GM18951 (cell line): ENCODE measurements around the gene COL4A1.

Source experiments
- POLR2A ChIP-seq: IDR thresholded peaks from 4 replicates; pipeline ENCODE4 v1.6.1; 2011; ENCODE audit warnings: mild to moderate bottlenecking; ENCODE audit not compliant: insufficient read length, insufficient read depth; ENCODE audit errors: extremely low read depth
- in situ Hi-C: fragments of 300-500 bp; cut with MboI; formaldehyde crosslinking; loops from one replicate; pipeline ENCODE4 v1.12.0; 2022; ENCODE audit warnings: low sequenced_read_pairs, mixed read lengths, inconsistent platforms; ENCODE audit not compliant: unreplicated experiment

Gene COL4A1

DNA sequence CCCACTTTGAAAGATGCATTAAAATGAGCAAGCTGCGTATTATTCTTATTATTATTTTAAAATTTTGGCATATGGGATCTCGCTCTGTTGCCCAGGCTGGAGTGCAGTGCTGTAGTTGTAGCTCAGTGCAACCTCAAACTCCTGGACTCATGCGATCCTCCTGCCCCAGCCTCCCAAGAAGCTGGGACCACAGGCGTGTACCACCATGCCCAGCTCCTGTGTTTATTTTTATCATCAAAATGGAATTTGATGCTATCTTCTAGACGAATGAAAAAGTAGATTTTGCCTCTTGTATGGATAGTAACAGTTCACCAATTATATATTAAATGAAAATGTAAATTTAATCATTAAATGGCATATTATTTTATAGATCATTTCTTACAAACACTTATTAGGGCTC lies 43.6 kb downstream of the COL4A1 start:
- in situ Hi-C loops, result no loop called here
- no peak for TF ChIP-seq POLR2A

DNA sequence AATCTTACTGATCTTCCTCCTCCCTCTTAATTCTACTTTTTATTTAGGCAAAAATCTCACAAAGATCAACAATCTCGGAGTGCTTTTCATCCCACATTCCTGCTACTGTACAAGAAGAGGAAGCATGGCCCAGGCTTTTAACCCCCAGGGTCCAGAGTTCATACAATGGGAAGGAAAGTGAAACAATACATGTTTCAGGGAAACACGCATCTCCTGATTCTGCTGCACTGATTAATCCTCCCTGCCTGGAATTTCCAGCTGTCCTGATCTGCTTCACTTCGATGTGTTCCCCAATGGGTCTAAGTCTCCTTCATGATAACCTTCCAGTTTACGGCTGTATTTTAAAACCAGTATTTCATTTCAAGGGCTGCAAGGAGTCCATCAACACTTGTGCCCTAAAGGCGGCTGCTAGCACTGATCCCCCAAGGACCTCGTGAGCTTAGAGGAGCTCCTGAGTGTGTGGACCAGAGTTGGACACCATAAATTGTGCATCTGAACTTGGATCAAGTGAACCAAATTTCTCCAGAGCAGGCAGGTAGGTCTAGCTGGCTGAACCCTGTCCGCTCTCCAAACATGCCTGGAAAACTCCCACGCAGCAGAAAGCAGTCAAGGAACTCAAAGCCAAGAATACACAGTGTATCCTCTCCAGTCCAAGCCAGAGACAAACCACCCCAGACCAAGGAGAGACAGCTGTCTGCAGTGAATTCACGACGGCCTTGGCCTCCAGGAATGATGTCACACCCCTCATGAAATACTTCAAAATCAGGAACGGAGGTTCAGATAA lies 44.3 kb downstream of the COL4A1 start:
- TF ChIP-seq POLR2A, result no peak
- in situ Hi-C loops, result no loop called here

DNA sequence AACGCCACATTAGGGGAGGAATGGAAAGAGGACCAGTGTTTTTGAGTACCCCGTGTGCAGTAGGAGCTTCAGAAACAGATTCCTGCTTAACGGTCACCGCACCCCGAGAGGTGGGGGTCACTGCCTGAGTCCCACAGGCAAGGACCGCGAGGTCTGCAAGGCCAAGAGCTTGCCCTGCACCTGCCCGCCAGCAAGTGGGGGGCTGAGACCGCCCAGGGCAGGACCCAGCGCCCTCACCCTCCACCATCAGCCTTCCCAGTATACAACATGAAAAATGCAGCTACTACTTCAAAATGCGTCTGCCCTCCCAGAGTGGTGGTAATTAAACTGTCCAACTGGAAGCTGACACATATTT lies 44.9 kb downstream of the COL4A1 start:
- in situ Hi-C loops, result no loop called here
- TF ChIP-seq POLR2A, result no peak

DNA sequence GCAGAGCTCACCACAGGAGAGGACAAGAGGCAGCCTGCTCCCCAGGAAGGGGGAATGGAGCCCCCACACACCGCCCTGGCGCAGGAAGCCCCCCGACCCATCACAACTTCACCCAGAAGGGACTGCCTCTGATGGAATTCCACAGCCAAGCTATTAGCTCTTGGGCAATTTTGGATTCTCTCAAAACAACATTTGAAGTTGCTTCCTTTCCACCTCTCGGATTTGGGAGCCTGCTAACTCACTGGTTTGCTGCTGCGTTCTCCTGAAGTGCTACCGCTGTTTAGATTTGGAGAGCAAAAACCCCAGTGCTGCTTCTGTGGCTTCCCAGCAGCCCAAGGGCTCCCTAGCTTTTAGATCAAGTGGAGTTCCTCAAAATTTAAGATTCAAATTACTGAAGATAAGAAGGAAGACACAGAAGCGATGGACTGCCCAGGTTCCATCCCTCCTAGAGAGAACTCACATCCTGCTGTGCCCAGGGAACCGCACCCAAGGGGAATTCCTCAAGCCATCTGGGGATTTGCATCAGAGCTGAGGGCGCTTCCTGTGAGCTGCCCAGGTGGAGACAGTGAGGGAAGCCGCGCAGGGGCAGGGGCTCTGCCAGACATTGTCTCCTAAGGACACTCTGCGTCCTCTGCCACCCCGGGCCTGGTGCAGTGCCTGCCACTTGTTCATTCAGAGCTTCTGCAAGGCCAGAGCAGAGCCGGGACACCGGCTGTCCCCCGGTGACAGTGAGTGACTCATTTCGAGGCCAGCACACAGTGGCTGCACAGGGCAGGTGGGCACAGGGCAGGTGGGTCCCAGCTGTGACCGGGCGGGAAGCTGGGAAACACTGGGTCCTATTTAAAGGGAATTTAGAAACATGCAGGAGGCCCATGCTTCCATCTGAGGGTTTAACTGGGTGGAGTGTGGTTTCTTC lies 45.5 kb downstream of the COL4A1 start:
- in situ Hi-C loops, result no loop called here
- no peak for TF ChIP-seq POLR2A

DNA sequence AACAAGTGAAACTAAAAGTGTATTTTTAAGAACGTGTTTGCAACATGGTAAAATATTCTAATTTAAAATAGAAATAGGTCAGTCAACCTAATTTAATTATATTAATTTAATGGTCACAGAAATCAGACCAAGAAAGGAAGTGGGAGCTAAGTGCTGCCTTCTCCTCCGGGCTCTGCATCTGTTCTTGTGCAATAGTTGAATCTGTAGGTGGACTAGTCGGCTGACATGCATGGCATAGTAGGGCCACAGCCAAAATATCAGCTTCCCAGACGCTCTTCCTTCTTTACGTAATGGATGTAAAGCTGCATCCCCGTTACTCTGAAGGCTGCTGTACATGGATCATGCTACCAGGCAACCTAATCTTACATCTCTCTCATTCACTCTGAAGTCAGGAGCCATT lies 47.3 kb downstream of the COL4A1 start:
- TF ChIP-seq POLR2A, result no peak
- in situ Hi-C loops, result no loop called here

DNA sequence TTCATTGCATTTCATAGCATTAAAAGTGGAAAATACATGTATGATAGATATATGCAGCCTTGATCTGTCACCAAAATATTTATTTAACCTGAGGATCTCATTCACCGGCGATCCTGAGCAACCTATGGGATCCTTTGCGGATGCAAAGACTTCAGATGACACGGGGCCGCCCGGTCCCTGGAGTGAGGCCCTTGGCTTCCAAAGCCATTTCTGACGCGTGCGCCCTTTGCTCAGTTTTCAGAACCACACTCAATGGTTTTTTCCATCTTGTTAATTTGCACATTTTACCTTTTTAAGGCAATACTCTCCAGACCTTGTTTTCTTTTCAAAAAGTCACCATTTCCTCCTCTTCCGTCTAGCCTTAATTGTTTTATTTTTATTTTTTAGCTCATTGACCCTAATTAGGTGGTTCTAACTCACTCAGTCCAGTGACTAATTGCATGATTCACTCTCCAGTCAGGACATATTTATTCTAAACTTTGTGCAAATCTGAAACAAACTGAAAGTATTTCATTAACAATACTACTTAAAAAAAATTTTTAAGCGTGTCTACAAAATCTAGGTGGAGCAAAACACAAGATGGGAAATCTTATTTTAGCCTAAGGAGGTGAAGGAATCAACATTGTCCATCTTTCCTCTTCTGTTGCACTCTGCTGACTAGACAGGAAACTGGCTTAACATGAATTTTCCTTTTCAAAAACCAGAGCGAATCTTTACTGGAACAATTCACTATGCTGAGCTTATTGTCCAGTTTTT lies 47.9 kb downstream of the COL4A1 start:
- TF ChIP-seq POLR2A, result no peak
- in situ Hi-C loops, result no loop called here

DNA sequence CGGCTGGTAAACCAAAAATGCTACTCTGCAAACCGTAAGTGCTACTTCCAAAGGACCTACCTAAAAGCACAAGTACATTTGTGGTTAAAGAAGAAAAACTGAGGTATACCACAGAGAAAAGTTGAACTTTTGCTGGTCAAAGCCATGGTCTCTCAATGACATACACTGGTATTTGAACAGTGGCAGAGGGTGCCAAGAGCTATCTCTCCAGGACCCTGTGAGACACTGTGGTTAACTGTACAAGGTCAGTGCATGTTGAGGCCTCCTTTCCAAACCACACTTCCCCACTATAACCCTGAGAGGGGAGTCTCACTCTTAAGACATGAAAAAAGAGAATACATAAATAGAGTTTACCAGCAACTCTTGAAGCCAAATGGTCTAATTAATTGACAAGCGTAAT lies 49.5 kb downstream of the COL4A1 start:
- TF ChIP-seq POLR2A, result no peak
- in situ Hi-C loops, result no loop called here

DNA sequence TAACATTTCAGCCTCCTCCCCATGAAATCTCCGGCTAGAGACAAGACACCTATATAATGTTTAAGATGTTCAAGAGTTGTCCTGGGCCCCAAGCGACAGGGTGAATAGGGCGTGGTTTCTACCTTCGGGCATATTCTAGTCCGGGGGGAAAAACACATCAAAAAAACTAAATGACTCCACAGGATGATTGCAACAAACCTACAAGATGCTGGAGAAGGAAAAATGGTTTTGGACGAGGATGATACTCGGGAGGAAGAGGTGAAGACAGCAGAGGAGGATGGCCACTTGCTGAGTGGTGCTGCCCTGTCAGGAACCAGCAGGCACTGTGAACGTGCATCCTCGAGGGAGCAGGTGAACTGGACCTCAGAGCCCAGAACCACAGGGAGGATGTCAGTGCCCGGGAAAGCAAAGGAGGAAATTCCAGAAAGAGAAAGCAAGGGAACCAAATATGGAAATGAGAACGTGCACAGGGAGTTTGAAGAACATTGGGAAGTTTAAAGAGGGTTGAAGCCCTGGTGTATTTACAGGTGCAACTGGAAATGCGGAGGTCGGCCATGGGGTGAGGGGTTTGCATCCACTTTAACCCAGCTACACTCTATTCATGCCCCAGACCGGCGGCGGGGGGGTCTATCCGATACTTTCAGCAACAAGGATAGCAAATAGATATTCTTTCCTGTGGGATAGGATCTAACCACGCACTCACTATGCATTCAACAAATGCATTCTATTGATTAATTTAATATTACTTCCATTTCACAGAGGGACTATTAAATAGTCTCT lies 50.6 kb downstream of the COL4A1 start:
- in situ Hi-C loops, result no loop called here
- TF ChIP-seq POLR2A, result no peak

DNA sequence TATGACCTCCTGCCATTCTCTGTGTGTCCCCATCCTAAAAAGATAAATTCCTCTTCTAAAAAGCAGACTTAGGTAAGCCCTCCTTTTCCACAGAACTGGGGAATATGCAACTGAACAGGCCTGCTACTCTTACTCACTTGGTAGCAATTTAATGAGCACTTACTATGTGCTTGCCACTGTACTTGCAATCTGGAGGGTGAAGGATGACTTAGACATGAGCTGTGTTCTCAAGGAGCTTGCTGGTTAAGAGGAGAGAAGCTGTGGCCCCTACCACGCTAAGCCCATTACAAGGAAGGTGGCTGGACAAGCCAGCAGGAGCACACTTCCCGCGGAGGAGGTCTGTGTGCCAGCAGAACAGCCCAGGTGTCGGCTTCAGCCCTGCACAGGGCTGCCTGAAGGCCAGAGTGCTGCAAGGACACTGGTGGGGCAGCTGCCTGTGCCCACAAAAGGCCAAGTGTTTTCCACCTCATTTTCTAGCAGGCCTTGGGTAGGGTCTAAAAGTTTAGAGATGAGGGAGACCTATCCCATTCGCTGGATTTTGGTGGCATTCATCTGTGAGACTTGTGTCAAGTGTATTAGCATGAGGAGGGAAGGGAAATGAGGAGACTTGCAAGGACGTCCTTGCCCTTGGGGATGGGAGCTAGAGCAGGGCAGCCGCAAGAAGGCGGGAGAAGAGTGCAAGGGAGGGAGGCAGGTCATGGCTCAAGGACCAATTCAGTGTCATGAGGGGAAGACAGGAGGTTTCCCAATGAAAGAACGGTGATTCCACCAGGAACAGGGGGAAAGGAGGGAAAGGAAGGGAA lies 52.0 kb downstream of the COL4A1 start:
- in situ Hi-C loops, result no loop called here
- no peak for TF ChIP-seq POLR2A

DNA sequence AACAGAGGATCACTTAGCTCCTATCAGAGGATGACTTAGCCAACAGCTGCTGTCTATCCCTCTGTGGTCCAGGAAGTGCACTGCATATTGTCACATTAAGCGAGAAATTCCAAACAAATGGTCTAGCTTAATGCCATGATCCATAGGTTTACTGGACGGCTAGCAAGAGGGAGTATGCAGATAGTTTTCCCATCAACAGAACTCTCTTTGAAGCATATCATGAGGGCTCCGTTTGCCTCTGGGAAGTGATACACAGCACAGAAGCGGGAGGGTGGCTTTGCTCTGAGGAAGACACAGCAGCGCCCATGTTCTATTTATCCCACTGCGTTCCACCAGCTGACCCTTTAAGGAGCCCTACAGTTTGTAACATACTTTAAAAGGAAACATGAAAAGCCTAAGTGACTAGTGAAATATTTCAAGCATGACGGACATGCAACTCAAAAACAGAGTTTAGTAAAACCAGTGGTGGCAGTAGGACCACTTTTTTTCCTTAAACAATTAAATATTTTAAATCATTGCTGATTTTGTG lies 52.7 kb downstream of the COL4A1 start:
- in situ Hi-C loops, result no loop called here
- TF ChIP-seq POLR2A, result no peak

DNA sequence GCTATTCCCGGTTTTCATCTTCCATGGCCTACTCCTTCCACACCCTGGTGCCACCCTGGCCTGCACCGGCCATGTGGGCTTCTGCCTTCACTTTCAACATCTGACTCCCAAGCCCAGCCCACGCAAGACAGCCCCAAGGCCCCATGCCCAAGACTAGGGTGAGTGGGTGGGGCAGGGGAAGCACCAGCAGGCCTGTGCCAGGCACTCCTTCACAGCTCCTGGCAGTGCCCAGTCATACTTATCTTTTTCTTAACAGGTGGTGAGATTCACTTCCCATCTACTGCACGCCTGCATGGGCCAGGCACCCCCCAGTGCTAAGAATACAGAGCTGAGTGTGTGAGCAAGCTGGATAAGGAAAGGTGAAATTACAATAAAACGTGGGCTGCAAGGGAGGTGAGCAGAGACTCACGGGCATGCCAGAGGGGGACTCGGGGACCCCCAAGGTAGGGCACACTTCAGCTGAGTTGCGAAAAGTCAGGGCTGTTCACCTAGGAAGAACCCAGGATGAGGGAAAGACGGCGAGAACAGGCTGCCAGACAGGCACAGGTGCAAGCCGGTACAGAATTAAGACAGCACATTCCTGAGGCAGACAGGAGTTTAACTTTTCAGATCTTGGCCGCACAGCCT lies 55.7 kb downstream of the COL4A1 start:
- TF ChIP-seq POLR2A, result no peak
- in situ Hi-C loops, result no loop called here
